GM12873 (cell line): ENCODE results near the gene TNFSF9.

Experiments
- TF ChIP-seq, protein P1 (sequence below): IDR thresholded peaks from 2 replicates; pipeline ENCODE4 v1.5.1; 2012; ENCODE audit warnings: low read depth, mild to moderate bottlenecking, moderate library complexity, low read length, control low read depth; ENCODE audit not compliant: insufficient read depth; ENCODE audit errors: missing control alignments

The TNFSF9 gene

DNA sequence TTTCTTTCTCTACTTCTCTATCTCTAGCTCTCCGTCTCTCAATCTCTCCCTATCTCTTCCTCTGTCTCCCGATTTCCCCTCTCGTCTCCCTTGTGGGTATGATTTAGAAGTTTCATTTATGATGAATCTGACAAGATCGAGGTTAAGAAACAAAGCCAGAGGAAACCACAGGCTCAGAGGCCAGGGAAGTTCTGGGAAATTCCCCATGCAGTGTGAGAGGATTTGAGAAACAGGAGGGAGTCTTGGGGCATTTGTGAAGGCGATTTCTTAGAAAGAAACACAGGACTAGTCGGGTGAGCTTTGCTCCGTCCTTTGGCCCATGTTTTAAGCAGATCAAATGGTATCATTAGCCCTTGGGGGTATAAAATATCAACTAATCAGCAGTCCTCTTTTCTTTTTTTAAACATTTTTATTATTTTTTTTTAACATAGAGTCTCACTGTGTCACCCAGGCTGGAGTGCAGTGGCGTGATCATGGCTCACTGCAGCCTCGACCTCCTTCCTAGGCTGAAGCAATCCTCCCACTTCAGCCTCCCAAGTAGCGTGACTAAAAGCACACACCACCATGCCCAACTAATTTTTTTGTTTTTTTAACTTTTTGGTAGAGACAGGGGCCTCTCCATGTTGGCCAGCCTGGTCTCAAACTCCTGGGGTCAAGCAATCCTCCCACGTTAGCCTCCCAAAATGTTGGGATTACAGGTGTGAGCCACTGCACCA lies 25.8 kb downstream of the TNFSF9 start:
- TF ChIP-seq, protein P1, sequence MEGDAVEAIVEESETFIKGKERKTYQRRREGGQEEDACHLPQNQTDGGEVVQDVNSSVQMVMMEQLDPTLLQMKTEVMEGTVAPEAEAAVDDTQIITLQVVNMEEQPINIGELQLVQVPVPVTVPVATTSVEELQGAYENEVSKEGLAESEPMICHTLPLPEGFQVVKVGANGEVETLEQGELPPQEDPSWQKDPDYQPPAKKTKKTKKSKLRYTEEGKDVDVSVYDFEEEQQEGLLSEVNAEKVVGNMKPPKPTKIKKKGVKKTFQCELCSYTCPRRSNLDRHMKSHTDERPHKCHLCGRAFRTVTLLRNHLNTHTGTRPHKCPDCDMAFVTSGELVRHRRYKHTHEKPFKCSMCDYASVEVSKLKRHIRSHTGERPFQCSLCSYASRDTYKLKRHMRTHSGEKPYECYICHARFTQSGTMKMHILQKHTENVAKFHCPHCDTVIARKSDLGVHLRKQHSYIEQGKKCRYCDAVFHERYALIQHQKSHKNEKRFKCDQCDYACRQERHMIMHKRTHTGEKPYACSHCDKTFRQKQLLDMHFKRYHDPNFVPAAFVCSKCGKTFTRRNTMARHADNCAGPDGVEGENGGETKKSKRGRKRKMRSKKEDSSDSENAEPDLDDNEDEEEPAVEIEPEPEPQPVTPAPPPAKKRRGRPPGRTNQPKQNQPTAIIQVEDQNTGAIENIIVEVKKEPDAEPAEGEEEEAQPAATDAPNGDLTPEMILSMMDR: no peak

DNA sequence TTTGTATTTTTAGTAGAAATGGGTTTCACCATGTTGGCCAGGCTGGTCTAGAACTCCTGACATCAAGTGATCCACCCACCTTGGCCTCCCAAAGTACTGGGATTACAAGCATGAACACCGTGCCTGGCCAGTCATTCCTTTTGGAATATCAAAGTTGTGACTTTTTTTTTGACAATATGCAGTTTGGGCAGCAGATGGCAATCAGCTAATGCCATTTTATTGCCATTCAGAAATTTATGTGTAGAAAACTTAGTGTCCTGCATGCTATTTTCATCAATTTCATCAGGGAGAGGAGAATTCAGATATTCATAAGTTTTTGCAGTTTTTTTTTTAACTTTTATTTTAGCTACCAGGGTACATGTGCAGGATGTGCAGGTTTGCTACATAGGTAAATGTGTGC lies 31.6 kb downstream of the TNFSF9 start:
- TF ChIP-seq, protein P1: peak; percentile 13

DNA sequence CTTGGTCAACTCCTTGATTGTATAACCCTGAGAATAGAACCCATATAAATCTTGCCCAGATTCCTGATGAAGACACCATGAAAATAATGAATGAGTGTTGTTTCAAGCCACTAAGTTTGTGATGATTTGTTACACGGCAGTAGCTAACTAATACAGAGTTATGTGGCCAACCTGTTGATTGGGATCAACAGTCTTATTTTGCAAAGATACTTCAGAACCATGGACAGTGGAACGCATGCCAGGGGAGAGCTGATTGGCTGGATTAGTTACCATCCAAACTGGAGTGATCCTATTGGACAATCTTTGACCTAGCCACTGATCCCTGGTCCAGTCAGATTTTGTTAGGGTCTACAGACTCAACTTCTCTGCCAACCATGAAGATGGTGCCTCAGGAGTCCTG lies 33.6 kb downstream of the TNFSF9 start:
- TF ChIP-seq, protein P1: no peak

DNA sequence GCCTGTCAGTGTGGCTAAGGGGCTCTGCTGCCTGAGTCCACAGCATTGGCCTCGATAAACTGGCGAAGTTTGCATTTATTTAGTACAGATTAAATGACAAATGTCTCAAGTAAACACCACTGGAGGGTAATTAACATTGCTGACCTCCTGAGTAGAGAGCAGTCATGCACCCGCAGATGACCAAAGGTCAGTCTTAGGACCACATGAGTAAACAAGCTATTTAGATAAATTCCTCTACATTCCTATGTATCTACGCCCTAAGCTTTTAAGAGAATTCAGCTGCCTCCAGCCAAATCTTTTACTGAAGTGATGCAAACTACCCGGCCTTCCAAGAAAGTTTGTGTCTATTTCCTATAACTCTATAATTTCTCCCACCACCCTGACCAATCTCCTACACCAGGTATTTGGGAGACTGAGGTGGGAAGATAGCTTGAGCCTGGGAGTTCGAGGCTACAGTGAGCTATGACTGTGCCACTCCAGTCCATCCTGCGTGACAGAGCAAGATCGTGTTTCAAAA lies 37.2 kb downstream of the TNFSF9 start:
- TF ChIP-seq, protein P1: no peak

DNA sequence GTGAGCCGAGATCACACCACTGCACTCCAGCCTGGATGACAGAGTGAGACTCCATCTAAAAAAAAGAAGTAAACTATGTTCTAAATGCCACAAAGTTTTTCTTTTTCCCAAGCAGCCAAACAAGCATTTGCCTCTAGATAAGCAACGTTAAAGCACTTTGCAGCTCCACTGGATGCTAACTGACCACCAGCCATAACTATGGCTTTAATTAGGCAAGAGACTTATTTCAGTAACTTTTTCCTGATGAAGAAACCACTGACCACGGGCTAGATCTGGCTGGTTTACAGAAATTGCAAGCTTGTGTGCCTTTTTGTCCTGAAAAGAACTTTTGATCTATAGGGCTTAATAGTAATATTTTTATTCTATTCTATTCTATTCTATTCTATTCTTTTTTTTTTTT lies 38.0 kb downstream of the TNFSF9 start:
- TF ChIP-seq, protein P1: no peak

DNA sequence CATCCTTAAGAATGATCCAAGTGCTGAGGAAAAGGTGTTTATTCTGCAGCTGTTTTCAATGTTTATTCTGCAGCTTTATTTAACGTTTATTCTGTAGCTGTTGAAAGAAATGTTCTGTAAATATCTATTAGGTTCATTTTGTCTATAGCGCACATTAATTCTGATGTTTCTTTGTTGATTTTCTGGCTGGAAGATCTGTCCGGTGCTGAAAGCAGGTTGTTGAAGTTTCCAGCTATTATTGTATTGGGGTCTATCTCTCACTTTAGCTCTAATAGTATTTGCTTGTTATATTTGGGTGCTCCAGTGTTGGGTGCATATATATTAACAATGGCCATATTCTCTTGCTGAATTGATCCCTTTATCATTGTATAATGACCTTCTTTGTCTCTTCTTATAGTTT lies 39.9 kb downstream of the TNFSF9 start:
- TF ChIP-seq, protein P1: no peak

DNA sequence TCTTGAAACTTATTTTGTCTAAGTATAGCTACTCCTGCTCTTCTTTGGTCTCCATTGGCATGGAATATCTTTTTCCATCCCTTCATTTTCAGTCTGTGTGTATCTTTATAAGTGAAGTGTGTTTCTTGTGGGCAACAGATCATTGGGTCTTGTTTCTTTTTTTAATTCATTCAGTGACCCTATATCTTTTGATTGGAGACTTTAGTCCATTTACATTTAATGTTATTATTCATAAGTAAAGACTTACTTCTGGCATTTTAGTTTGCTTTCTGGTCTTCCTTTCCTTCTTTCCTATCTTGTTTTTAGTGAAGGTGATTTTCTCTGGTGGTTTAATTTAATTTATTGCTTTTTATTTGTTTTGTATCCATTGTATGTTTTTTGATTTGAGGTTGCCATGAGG lies 40.3 kb downstream of the TNFSF9 start:
- TF ChIP-seq, protein P1: no peak
